ENCODE data around the gene LUC7L2. TPM values are rescaled to one million over a fixed set of nuclear protein-coding genes. Genes with fewer than 3 reads are reported as not detected.

The LUC7L2 gene
- polyA plus RNA-seq, 1 experiment, result 45.7 TPM

DNA sequence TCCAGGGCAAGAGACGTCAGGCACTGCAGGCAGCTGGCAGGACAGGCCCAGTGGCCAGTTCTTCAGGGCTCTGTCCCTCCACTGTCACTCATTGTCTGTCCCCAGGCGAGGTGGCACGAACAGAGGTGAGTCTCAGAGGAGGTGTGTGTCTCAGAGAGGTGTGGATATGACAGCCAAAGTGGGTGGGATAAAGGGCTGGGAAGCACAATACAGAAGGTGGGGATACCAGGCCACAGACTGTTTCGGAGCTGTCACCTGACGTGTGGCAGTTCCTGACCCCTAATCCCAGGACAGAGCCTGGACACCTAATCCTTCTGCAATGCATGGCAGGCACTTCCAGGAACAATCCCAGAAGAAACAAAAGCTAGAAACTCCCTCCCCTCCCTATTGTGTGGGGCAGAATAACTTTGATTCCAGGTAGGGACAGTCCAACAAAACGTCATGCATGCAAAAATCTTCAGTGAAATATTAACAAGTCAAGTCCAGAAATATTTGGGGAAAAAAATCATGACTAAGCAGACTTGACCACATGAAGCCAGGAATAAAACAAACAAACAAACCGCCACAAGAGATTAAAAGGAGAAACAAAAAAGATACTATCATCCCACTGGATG lies 112.2 kb downstream of the LUC7L2 start:
- DNase-seq (ENCODE audit: low read depth, low spot score), result no peak
- Histone ChIP-seq H3K9me3 (ENCODE audit: control insufficient read depth, insufficient read depth, low read length) (peaks cover 18% of the 10 kb centered on the region), H3K27me3 (ENCODE audit: control insufficient read depth, insufficient read depth, low read length) (peaks cover 17% of the 10 kb centered on the region), H3K4me3 (ENCODE audit: low read depth, low read length) (no peak overlapping the region), H3K27ac (ENCODE audit: low read depth, low read length) (no peak overlapping the region)
- TF ChIP-seq, protein P1, sequence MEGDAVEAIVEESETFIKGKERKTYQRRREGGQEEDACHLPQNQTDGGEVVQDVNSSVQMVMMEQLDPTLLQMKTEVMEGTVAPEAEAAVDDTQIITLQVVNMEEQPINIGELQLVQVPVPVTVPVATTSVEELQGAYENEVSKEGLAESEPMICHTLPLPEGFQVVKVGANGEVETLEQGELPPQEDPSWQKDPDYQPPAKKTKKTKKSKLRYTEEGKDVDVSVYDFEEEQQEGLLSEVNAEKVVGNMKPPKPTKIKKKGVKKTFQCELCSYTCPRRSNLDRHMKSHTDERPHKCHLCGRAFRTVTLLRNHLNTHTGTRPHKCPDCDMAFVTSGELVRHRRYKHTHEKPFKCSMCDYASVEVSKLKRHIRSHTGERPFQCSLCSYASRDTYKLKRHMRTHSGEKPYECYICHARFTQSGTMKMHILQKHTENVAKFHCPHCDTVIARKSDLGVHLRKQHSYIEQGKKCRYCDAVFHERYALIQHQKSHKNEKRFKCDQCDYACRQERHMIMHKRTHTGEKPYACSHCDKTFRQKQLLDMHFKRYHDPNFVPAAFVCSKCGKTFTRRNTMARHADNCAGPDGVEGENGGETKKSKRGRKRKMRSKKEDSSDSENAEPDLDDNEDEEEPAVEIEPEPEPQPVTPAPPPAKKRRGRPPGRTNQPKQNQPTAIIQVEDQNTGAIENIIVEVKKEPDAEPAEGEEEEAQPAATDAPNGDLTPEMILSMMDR (IDR thresholded peaks at IDR 0.05; ENCODE audit: low read depth, low read length), result no peak
- CTCF ChIA-PET, result interaction anchor here (2.1 kb wide), 1 partner anchor 37 kb away, joined by 5 read pairs; no protein-coding TSS in a partner anchor
- POLR2A ChIA-PET, result no interaction called here

Small RNA genes within 50 kb of the gene (small RNA-seq; reads per million reads assigned to genes)
- gene RNU6-206P (ENCODE audit: insufficient read length, low read depth) (not detected), gene RNU6-911P (ENCODE audit: insufficient read length, low read depth) (not detected)

Other genes starting within 250 kb of the LUC7L2 start
- 3.3 and 4.7 TPM in 2 replicates for gene UBN2, start 128.7 kb upstream of the LUC7L2 start, polyA plus RNA-seq (2011; rRNA removed)
- 8.8 and 10.4 TPM in 2 replicates for gene FMC1, start 18.6 kb upstream of the LUC7L2 start, polyA plus RNA-seq (2011; rRNA removed)
- gene KLRG2, start 123.8 kb downstream of the LUC7L2 start, polyA plus RNA-seq (2011; rRNA removed), result not detected in 2 replicates
- gene CLEC2L, start 163.8 kb downstream of the LUC7L2 start, polyA plus RNA-seq (2011; rRNA removed), result not detected in 2 replicates